ENCODE data around the gene HAL.

The HAL gene, protein sequence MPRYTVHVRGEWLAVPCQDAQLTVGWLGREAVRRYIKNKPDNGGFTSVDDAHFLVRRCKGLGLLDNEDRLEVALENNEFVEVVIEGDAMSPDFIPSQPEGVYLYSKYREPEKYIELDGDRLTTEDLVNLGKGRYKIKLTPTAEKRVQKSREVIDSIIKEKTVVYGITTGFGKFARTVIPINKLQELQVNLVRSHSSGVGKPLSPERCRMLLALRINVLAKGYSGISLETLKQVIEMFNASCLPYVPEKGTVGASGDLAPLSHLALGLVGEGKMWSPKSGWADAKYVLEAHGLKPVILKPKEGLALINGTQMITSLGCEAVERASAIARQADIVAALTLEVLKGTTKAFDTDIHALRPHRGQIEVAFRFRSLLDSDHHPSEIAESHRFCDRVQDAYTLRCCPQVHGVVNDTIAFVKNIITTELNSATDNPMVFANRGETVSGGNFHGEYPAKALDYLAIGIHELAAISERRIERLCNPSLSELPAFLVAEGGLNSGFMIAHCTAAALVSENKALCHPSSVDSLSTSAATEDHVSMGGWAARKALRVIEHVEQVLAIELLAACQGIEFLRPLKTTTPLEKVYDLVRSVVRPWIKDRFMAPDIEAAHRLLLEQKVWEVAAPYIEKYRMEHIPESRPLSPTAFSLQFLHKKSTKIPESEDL

GRCh38 chr12:95996034-95996658, at the start of gene HAL:
HAL (minus strand) TSS chr12:95996344; CDS start chr12:95995910, 434 bp downstream.
- no peaks in the 10 kb centered on the region for H3K27me3 ChIP-seq (ENCODE audit: low read depth, low read length)
- H3K36me3 ChIP-seq (replicated peaks; ENCODE audit: low read depth, low read length) = no peaks in the 10 kb centered on the region
- H3K9me3 ChIP-seq (ENCODE audit: insufficient read depth, low read length) = no peaks in the 10 kb centered on the region
- no peak within 1 kb of the TSS for H2AFZ ChIP-seq (ENCODE audit: low read depth, low read length)
- TF ChIP-seq, protein P1, sequence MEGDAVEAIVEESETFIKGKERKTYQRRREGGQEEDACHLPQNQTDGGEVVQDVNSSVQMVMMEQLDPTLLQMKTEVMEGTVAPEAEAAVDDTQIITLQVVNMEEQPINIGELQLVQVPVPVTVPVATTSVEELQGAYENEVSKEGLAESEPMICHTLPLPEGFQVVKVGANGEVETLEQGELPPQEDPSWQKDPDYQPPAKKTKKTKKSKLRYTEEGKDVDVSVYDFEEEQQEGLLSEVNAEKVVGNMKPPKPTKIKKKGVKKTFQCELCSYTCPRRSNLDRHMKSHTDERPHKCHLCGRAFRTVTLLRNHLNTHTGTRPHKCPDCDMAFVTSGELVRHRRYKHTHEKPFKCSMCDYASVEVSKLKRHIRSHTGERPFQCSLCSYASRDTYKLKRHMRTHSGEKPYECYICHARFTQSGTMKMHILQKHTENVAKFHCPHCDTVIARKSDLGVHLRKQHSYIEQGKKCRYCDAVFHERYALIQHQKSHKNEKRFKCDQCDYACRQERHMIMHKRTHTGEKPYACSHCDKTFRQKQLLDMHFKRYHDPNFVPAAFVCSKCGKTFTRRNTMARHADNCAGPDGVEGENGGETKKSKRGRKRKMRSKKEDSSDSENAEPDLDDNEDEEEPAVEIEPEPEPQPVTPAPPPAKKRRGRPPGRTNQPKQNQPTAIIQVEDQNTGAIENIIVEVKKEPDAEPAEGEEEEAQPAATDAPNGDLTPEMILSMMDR (IDR thresholded peaks at IDR 0.05; ENCODE audit: low read depth, low read length) = no peak
- no peak for TF ChIP-seq EZH2phosphoT487 (IDR thresholded peaks at IDR 0.05; ENCODE audit: low read depth)
- H3K27ac ChIP-seq (ENCODE audit: low read length) = no peak within 1 kb of the TSS
- H3K4me3 ChIP-seq (ENCODE audit: low read length) = no peak within 1 kb of the TSS
- H3K9ac ChIP-seq (ENCODE audit: low read length) = no peak within 1 kb of the TSS
- H3K4me1 ChIP-seq (ENCODE audit: low read length) = peaks cover 5% of the 10 kb centered on the region
- no peaks in the 10 kb centered on the region for H3K79me2 ChIP-seq (ENCODE audit: low read length)
- H3K4me2 ChIP-seq (ENCODE audit: low read length) = no peak within 1 kb of the TSS
- no peaks in the 10 kb centered on the region for H4K20me1 ChIP-seq (ENCODE audit: insufficient read depth, low read length)

DNA sequence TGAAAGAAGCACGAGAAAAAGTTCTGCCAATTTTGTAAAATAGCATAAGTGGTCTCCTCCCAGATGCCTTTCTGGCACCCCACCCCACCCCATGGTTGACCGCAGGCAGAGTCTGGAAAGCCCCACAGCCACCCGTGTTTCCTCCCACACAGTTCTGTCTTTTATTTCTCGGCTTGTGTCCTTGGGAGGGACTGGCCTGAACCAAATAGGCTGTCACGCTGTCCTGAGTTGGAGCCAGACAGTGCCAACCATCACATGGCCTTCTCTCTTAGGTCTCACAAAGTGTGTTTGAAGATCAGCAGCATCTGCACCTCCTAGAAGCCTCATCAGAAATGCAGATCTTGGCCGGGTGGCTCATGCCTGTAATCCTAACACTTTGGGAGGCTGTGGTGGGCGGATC, 49.4 kb upstream of the HAL start:
- Histone ChIP-seq H3K4me3 (ENCODE audit: low read length) (no peak overlapping the region), H3K36me3 (replicated peaks; ENCODE audit: low read depth, low read length) (no peaks in the 10 kb centered on the region), H3K4me1 (ENCODE audit: low read length) (peaks cover 20% of the 10 kb centered on the region), H3K27ac (ENCODE audit: low read length) (no peak overlapping the region), H3K79me2 (ENCODE audit: low read length) (no peaks in the 10 kb centered on the region), H3K27me3 (ENCODE audit: low read depth, low read length) (peaks cover 11% of the 10 kb centered on the region; the same call in 1 of the 2 replicates), H3K9me3 (ENCODE audit: insufficient read depth, low read length) (no peaks in the 10 kb centered on the region), H3K9ac (ENCODE audit: low read length) (no peak overlapping the region), H2AFZ (ENCODE audit: low read depth, low read length) (no peak overlapping the region), H4K20me1 (ENCODE audit: insufficient read depth, low read length) (no peaks in the 10 kb centered on the region), H3K4me2 (ENCODE audit: low read length) (no peak overlapping the region)
- no peak for TF ChIP-seq EZH2phosphoT487 (IDR thresholded peaks at IDR 0.05; ENCODE audit: low read depth)
- TF ChIP-seq, protein P1 (IDR thresholded peaks at IDR 0.05; ENCODE audit: low read depth, low read length) = no peak

DNA sequence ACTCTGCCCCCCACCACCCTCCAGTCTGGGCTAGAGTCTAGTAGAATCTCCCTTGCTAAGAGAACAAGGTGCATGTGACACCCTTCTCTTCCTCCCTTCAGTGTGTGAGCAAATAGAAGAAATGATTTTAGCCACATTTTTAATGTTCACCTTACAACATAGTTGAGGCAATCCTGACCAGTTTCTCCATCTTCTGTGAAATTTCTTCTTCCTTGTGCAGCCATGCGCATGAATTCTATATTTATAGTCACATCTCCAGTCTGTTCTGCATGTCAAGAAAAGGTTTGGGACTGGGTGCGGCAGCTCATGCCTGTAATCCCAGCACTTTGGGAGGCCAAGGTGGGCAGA, 48.8 kb upstream of the HAL start:
- Histone ChIP-seq H3K4me3 (ENCODE audit: low read length) (no peak overlapping the region), H3K27me3 (ENCODE audit: low read depth, low read length) (peaks cover 11% of the 10 kb centered on the region; the same call in 1 of the 2 replicates), H4K20me1 (ENCODE audit: insufficient read depth, low read length) (no peaks in the 10 kb centered on the region), H3K79me2 (ENCODE audit: low read length) (no peaks in the 10 kb centered on the region), H3K4me1 (ENCODE audit: low read length) (peaks cover 20% of the 10 kb centered on the region), H2AFZ (ENCODE audit: low read depth, low read length) (no peak overlapping the region), H3K4me2 (ENCODE audit: low read length) (no peak overlapping the region), H3K27ac (ENCODE audit: low read length) (no peak overlapping the region), H3K36me3 (replicated peaks; ENCODE audit: low read depth, low read length) (no peaks in the 10 kb centered on the region), H3K9ac (ENCODE audit: low read length) (no peak overlapping the region), H3K9me3 (ENCODE audit: insufficient read depth, low read length) (no peaks in the 10 kb centered on the region)
- no peak for TF ChIP-seq EZH2phosphoT487 (IDR thresholded peaks at IDR 0.05; ENCODE audit: low read depth)
- TF ChIP-seq, protein P1 (IDR thresholded peaks at IDR 0.05; ENCODE audit: low read depth, low read length) = no peak

All from OCI-LY3 (cell line).